H1 (cell line): ENCODE data around the gene MS4A3. TPM values are rescaled to one million over a fixed set of nuclear protein-coding genes. Genes with fewer than 3 reads are reported as not detected.

Source experiments
- CTCF ChIA-PET: fragments of 300-600 bp; sonication (Branson Sonifier 250); formaldehyde crosslinking; loops from one replicate; lab custom pipeline; 2021; ENCODE audit not compliant: partially characterized antibody; lab: Charles Lee
- POLR2A ChIA-PET: fragments of 300-600 bp; sonication (Branson Sonifier 250); formaldehyde crosslinking; loops from one replicate; lab custom pipeline; 2021; ENCODE audit warnings: inconsistent platforms; ENCODE audit not compliant: partially characterized antibody; lab: Charles Lee
- DNase-seq, 2 experiments: peaks; one replicate each; pipeline versions ENCODE4 v3.0.0 to v3.0.0-alpha.2; 2010 to 2022; ENCODE audit warnings: low spot score in 2 of 2, low read depth in 1 of 2, mixed read lengths in 1 of 2
- FAIRE-seq: peaks from 2 replicates; lab custom pipeline; 2011; peaks lifted over from hg19 to GRCh38; lab: Jason Lieb, UNC
- H2AFZ ChIP-seq: 2 replicates; pipeline ENCODE4 v1.8.1; 2012; ENCODE audit warnings: low read length, inconsistent platforms
- H2AK5ac ChIP-seq: 2 replicates; pipeline ENCODE4 v1.6.1; 2013; ENCODE audit warnings: low read depth, low read length
- H2BK120ac ChIP-seq: replicated peaks from 2 replicates; pipeline ENCODE3; 2013; ENCODE audit warnings: low read depth, low read length, inconsistent platforms
- H2BK12ac ChIP-seq: 2 replicates; pipeline ENCODE4 v1.6.1; 2013; ENCODE audit warnings: low read depth, low read length
- H2BK15ac ChIP-seq: 2 replicates; pipeline ENCODE4 v1.6.1; 2013; ENCODE audit warnings: low read length
- H2BK20ac ChIP-seq: 2 replicates; pipeline ENCODE4 v1.6.1; 2013; ENCODE audit warnings: low read length
- H2BK5ac ChIP-seq: 2 replicates; pipeline ENCODE4 v1.6.1; 2013; ENCODE audit warnings: low read depth, low read length
- H3K14ac ChIP-seq: 2 replicates; pipeline ENCODE4 v1.6.1; 2013; ENCODE audit warnings: inconsistent platforms; ENCODE audit not compliant: insufficient read length
- H3K18ac ChIP-seq: 2 replicates; pipeline ENCODE4 v1.6.1; 2013; ENCODE audit warnings: low read length; ENCODE audit errors: extremely low read depth
- H3K23ac ChIP-seq: 2 replicates; pipeline ENCODE4 v1.6.1; 2013; ENCODE audit warnings: inconsistent platforms; ENCODE audit not compliant: insufficient read length
- H3K23me2 ChIP-seq: 2 replicates; pipeline ENCODE4 v1.6.1; 2013; ENCODE audit warnings: low read depth, low read length
- H3K27ac ChIP-seq: 2 replicates; pipeline ENCODE4 v1.6.1; 2011; ENCODE audit warnings: low read depth, low read length, inconsistent platforms
- H3K27me3 ChIP-seq, 4 experiments: replicated peaks in 1 of 4; 1 replicate in 1 of 4; 2 replicates in 3 of 4; pipeline versions ENCODE4 v1.6.1 to v1.8.1; 2011 to 2013; ENCODE audit warnings: low read length in 3 of 4, mild to moderate bottlenecking in 3 of 4, inconsistent platforms in 2 of 4, mixed read lengths in 2 of 4, moderate library complexity in 1 of 4; ENCODE audit not compliant: control insufficient read depth in 3 of 4, insufficient read depth in 3 of 4; ENCODE audit errors: extremely low read depth in 1 of 4
- H3K36me3 ChIP-seq, 4 experiments: 2 replicates each; pipeline versions ENCODE4 v1.6.1 to v1.8.1; 2011 to 2013; ENCODE audit warnings: mild to moderate bottlenecking in 4 of 4, low read length in 3 of 4, moderate library complexity in 2 of 4, control low read depth in 1 of 4, inconsistent platforms in 1 of 4; ENCODE audit not compliant: insufficient read depth in 4 of 4, control insufficient read depth in 2 of 4
- H3K4ac ChIP-seq: replicated peaks from 2 replicates; pipeline ENCODE3; 2013; ENCODE audit warnings: low read length, low read depth, mixed read lengths, inconsistent platforms; ENCODE audit not compliant: insufficient read length
- H3K4me1 ChIP-seq, 4 experiments: replicated peaks in 1 of 4; 1 replicate in 1 of 4; 2 replicates in 3 of 4; pipeline versions ENCODE4 v1.6.1 to v1.8.1; 2011 to 2013; ENCODE audit warnings: low read length in 3 of 4, inconsistent platforms in 2 of 4, mixed read lengths in 1 of 4; ENCODE audit not compliant: insufficient read depth in 4 of 4, control insufficient read depth in 3 of 4
- H3K4me2 ChIP-seq, 2 experiments: 2 replicates each; pipeline versions ENCODE4 v1.6.1 to v1.8.1; 2011 to 2013; ENCODE audit warnings: low read depth in 2 of 2, low read length in 2 of 2, control low read depth in 1 of 2, inconsistent platforms in 1 of 2, mild to moderate bottlenecking in 1 of 2; ENCODE audit not compliant: insufficient read depth in 1 of 2
- H3K4me3 ChIP-seq, 4 experiments: fragments of 200-600, 300-600 bp in 1 of 4; sonication (generic), shearing (Covaris generic), sonication (Bioruptor Twin) in 1 of 4; 2 replicates each; pipeline versions ENCODE4 v1.5.1 to v1.8.1; 2011 to 2016; ENCODE audit warnings: low read length in 4 of 4, low read depth in 3 of 4, control low read depth in 2 of 4, inconsistent platforms in 2 of 4, mild to moderate bottlenecking in 2 of 4, mixed read lengths in 1 of 4, moderate library complexity in 1 of 4; ENCODE audit not compliant: insufficient read depth in 2 of 4; ENCODE audit errors: extremely low read depth in 1 of 4
- H3K56ac ChIP-seq: replicated peaks from 2 replicates; pipeline ENCODE3; 2013; ENCODE audit warnings: low read depth, mild to moderate bottlenecking, mixed read lengths, low read length, inconsistent platforms; ENCODE audit not compliant: insufficient read length
- H3K79me1 ChIP-seq: 2 replicates; pipeline ENCODE4 v1.6.1; 2013; ENCODE audit warnings: low read depth, low read length, control low read depth
- H3K79me2 ChIP-seq, 2 experiments: 2 replicates each; pipeline versions ENCODE4 v1.6.1 to v1.8.1; 2012 to 2013; ENCODE audit warnings: low read length in 2 of 2, mild to moderate bottlenecking in 2 of 2, inconsistent platforms in 1 of 2; ENCODE audit not compliant: insufficient read depth in 2 of 2, control insufficient read depth in 1 of 2
- H3K9ac ChIP-seq, 4 experiments: replicated peaks in 1 of 4; 1 replicate in 1 of 4; 2 replicates in 3 of 4; pipeline versions ENCODE4 v1.6.1 to v1.8.1; 2011 to 2013; ENCODE audit warnings: low read depth in 3 of 4, low read length in 3 of 4, control low read depth in 2 of 4, mild to moderate bottlenecking in 2 of 4, moderate library complexity in 2 of 4, inconsistent platforms in 1 of 4; ENCODE audit errors: extremely low read depth in 1 of 4
- H3K9me3 ChIP-seq, 2 experiments: 2 replicates each; pipeline versions ENCODE4 v1.6.1 to v1.8.1; 2012 to 2013; ENCODE audit warnings: mild to moderate bottlenecking in 2 of 2, moderate library complexity in 2 of 2, control low read depth in 1 of 2, inconsistent platforms in 1 of 2, low read depth in 1 of 2, low read length in 1 of 2, mixed read lengths in 1 of 2; ENCODE audit not compliant: insufficient read depth in 2 of 2
- H4K20me1 ChIP-seq, 2 experiments: replicated peaks in 1 of 2; 2 replicates each; pipeline versions ENCODE3 to v1.8.1; 2011 to 2013; ENCODE audit warnings: inconsistent platforms in 2 of 2, low read length in 2 of 2, mild to moderate bottlenecking in 1 of 2; ENCODE audit not compliant: insufficient read depth in 2 of 2, control insufficient read depth in 1 of 2
- H4K5ac ChIP-seq: 2 replicates; pipeline ENCODE4 v1.6.1; 2013; ENCODE audit warnings: low read length, low read depth, mixed read lengths, inconsistent platforms; ENCODE audit not compliant: insufficient read length
- H4K8ac ChIP-seq: 2 replicates; pipeline ENCODE4 v1.8.0; 2013; ENCODE audit warnings: mild to moderate bottlenecking, moderate library complexity, low read length, inconsistent platforms; ENCODE audit not compliant: insufficient read depth; ENCODE audit errors: extremely low read depth
- H4K91ac ChIP-seq: replicated peaks from 2 replicates; pipeline ENCODE3; 2013; ENCODE audit warnings: low read length, mixed read lengths, inconsistent platforms; ENCODE audit not compliant: insufficient read length
- JUND ChIP-seq: IDR thresholded peaks from 2 replicates; pipeline ENCODE4 v1.6.1; 2011; ENCODE audit warnings: mild to moderate bottlenecking, improper control_type of control experiment, low read length
- RXRA ChIP-seq: IDR thresholded peaks from 2 replicates; pipeline ENCODE4 v1.6.1; 2011; ENCODE audit warnings: low read depth, mild to moderate bottlenecking, low read length, moderate library complexity; ENCODE audit not compliant: insufficient read depth
- SRF ChIP-seq: IDR thresholded peaks from 2 replicates; pipeline ENCODE4 v1.6.1; 2011; ENCODE audit warnings: mild to moderate bottlenecking, low read depth, low read length, moderate library complexity
- WGBS, 2 experiments: shearing (Covaris generic) in 1 of 2; methylation state at CpG; one replicate each; pipeline versions ENCODE4 v1.1.6 to v1.1.7; 2013 to 2015; ENCODE audit warnings: low lambda C conversion rate in 2 of 2, mixed read lengths in 2 of 2, inconsistent platforms in 1 of 2, low coverage in 1 of 2, missing lambda C conversion rate in 1 of 2; ENCODE audit not compliant: insufficient replicate concordance in 2 of 2, insufficient coverage in 1 of 2, insufficient read length in 1 of 2; ENCODE audit errors: extremely low coverage in 1 of 2, missing lambda C conversion rate in 1 of 2; 5-methylcytosine and 5-hydroxymethylcytosine counted together
- polyA plus RNA-seq, 7 experiments: library from polyadenylated mRNA; depleted of rRNA in 3 of 7; stranded (reverse) in 5 of 7; unstranded in 2 of 7; fragments of >200 nt in 5 of 7; fragments of 200-250 nt in 2 of 7; gene quantifications; 1 replicate in 5 of 7; 2 replicates in 1 of 7; 4 replicates in 1 of 7; pipeline versions ENCODE4 v1.2.1 to v1.2.3, GENCODE V29; 2011 to 2013; ENCODE audit warnings: missing spikeins in 2 of 7, mixed read lengths in 2 of 7
- total RNA-seq: library from RNA; stranded (reverse); fragmentation: NEBNext Ultra II Directional; extraction: Animal tissue kit (Norgen Biotek cat#: 25700); gene quantifications from 2 replicates; pipeline ENCODE4 v1.2.1, GENCODE V29; 2021

MS4A3 gene
- total and polyA plus RNA-seq, 2 of the 8 experiments (the other 6 are each of a cell fraction or from before 2014, with no cell fraction given): not detected

DNA sequence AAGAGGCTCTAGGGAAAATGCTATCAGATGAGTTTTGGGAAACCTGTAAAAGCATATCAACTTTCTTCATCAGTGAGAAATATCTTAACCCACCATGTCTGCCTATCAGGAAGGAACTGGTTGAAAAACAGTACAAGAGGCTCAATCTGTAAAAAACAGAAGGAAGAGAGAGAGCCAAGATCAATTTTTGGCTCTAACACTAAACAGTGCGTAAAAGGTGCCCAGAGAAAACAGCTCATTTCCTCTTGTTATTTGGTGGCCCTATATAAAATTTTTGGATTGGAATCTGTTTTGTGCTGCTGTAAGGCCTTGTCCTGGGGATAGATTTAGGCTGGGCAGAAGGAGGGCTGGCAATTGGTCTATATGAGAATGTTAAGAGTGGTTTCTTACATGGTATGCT lies 44.1 kb downstream of the MS4A3 start:
- Histone ChIP-seq H3K79me2 (no peaks in the 10 kb centered on the region), H3K56ac (no peak overlapping the region), H2BK20ac (no peak overlapping the region), H4K5ac (no peak overlapping the region), H3K23me2 (no peaks in the 10 kb centered on the region), H3K27ac (no peak overlapping the region), H3K4me2 (no peak overlapping the region), H2BK12ac (no peak overlapping the region), H2BK120ac (no peak overlapping the region), H2AK5ac (no peak overlapping the region), H3K9ac (no peak overlapping the region), H3K23ac (no peak overlapping the region), H3K4ac (no peak overlapping the region), H3K4me1 (no peaks in the 10 kb centered on the region), H3K27me3 (no peaks in the 10 kb centered on the region), H4K91ac (no peak overlapping the region), H2BK15ac (no peak overlapping the region), H3K36me3 (no peaks in the 10 kb centered on the region), H3K9me3 (no peaks in the 10 kb centered on the region), H3K14ac (no peak overlapping the region), H4K20me1 (no peaks in the 10 kb centered on the region), H2BK5ac (no peak overlapping the region), H3K4me3 (no peak overlapping the region), H3K18ac (no peak overlapping the region), H2AFZ (no peak overlapping the region), H3K79me1 (no peaks in the 10 kb centered on the region), H4K8ac (no peak overlapping the region)
- WGBS, 2 experiments: 93% methylated on average over 1 of the region's 1 CpG; no CpG with 5 or more reads in 1 of the 2 experiments
- POLR2A ChIA-PET: no interaction called here
- DNase-seq: no peak
- no peak for FAIRE-seq
- CTCF ChIA-PET: no interaction called here
- TF ChIP-seq JUND: no peak
- TF ChIP-seq SRF: no peak
- TF ChIP-seq RXRA: no peak
